Renal cortex interstitium (tissue), 11 donors: Measurements from ENCODE around the gene EBP. TPM values are rescaled to one million over a fixed set of nuclear protein-coding genes. Genes with fewer than 3 reads are reported as not detected.
A peak's percentile ranks its signal among the peaks of the same experiment; 100 is the strongest.
"Not testable (repeated sequence)": the region's sequence is repeated elsewhere in the genome, so short reads cannot be mapped to it uniquely, and the experiment has no call there.

Experiments
- DNase-seq, 11 donors: peaks; one replicate each; pipeline ENCODE4 v3.0.0-alpha.2; 2013; ENCODE audit warnings: low read depth in 9 of 11, low spot score in 4 of 11; ENCODE audit errors: extremely low read depth in 1 of 11
- polyA plus RNA-seq, 3 donors: library from polyadenylated mRNA; unstranded; fragments of 120-200 nt; gene quantifications; one replicate each; pipeline ENCODE4 v1.2.1, GENCODE V29; 2013; ENCODE audit not compliant: insufficient read length in 3 of 3

Gene EBP
- polyA plus RNA-seq, 3 donors: 71.6 to 76.1 (median 75.9) TPM

- no peak for DNase-seq
These were observed 7.3 kb upstream of the EBP start for GRCh38 chrX:48514126-48514806.

GRCh38 chrX:48514868-48515460 is 6.6 kb upstream of the EBP start:
- no peak for DNase-seq

GRCh38 chrX:48515842-48516241 is 5.8 kb upstream of the EBP start:
- DNase-seq: no peak

GRCh38 chrX:48516285-48516684 is 5.3 kb upstream of the EBP start:
- DNase-seq: no peak

GRCh38 chrX:48516987-48517386 is 4.6 kb upstream of the EBP start:
- DNase-seq: no peak

- not testable (repeated sequence) for DNase-seq
These were observed 2.1 kb upstream of the EBP start for GRCh38 chrX:48519481-48519880.

GRCh38 chrX:48520455-48520854 is 1.2 kb upstream of the EBP start:
- DNase-seq: no peak

- no peak for DNase-seq
These were observed 644 bp upstream of the EBP start for GRCh38 chrX:48520976-48521352.

GRCh38 chrX:48522291-48522690 is 683 bp downstream of the EBP start:
- no peak for DNase-seq

- no peak for DNase-seq
These were observed 2.1 kb downstream of the EBP start for GRCh38 chrX:48523682-48524081.

- DNase-seq: not testable (repeated sequence)
These were observed 4.2 kb downstream of the EBP start for GRCh38 chrX:48525853-48526252.

GRCh38 chrX:48530736-48531135 is 9.1 kb downstream of the EBP start:
- no peak for DNase-seq

- no peak for DNase-seq
These were observed 9.9 kb downstream of the EBP start for GRCh38 chrX:48531358-48531959.

GRCh38 chrX:48532161-48532560 is 10.6 kb downstream of the EBP start:
- no peak for DNase-seq

- no peak for DNase-seq
These were observed 11.6 kb downstream of the EBP start for GRCh38 chrX:48533165-48533564.

GRCh38 chrX:48538641-48539344 is 17.2 kb downstream of the EBP start:
- peak in 1 of 11 donors; percentile 1 for DNase-seq

GRCh38 chrX:48539345-48540027 is 17.9 kb downstream of the EBP start, which contains the start of gene TBC1D25:
TSS of gene TBC1D25 (plus strand) at chrX:48539714. CDS start at chrX:48539798, 84 bp downstream.
- peak; percentile 81 to 94 (median 90) for DNase-seq

- peak in 4 of 11 donors; percentile 23 to 31 (median 28) for DNase-seq
These were observed 18.4 kb downstream of the EBP start for GRCh38 chrX:48540028-48540375.

- DNase-seq: no peak
These were observed 18.9 kb downstream of the EBP start for GRCh38 chrX:48540480-48540879.
